ENCODE results near the gene POLR3B. TPM values are rescaled to one million over a fixed set of nuclear protein-coding genes. Genes with fewer than 3 reads are reported as not detected.
"Not testable (repeated sequence)": the region's sequence is repeated elsewhere in the genome, so short reads cannot be mapped to it uniquely, and the experiment has no call there.

POLR3B gene
- total RNA-seq, 1 donor from 2014 or later = 7.9 TPM

DNA sequence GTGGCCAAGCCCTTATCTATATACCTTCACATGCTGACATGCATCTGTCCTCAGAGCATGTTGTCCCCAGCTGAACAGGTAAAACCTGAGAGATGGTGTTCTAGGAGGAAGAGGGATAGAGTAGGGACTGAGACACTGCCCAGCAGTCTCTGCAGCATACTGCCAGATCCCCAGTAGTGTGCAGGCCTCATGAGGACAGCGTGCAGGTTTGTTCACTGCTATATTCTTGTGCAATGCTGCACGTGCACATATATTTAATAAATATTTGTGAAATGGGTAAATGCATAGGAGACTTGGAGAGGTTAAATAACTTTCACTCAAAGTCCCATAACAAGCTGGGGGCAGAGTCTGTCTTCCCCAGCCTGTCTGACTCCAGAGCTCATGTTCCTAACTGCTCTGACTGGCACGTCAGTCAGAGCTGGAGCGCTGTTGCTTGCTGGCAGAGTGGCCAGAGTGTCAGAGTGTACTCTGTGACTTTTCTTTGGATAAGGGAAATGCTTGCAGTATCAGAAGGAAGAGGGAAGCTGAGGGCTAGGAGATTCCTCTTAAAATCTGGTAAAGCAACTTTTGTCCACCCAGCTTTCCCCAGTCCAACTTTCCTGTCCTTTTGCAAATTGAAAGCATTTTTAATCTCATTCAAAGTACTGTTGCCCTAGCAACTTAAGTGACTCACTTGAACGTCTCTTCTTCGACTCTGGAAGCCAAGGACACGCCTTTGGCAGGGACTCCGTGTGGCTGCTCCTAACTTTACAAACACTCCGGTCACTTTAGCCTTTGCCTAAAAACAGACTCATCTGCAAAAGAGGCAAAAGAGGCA lies 14.9 kb upstream of the POLR3B start:
- peak; percentile 90 for ATAC-seq
- peak; percentile 57 for DNase-seq (ENCODE audit: low spot score)

DNA sequence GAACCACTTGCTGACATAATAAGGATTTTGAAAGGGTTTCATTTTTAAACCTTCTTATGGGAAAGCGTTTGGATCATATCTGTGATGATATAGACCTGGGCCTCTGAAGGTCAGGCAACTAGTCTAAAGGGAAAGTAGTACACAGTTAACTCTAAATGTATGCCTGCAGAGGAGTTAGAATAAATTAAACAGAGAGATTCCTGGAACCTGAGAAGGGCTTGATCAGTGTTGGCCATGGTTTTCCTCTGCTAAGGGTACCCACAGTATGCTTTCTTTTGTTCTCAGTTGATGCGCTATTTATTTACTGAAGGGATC lies 14.4 kb upstream of the POLR3B start:
- ATAC-seq (no peak), DNase-seq (ENCODE audit: low spot score) (no peak)

DNA sequence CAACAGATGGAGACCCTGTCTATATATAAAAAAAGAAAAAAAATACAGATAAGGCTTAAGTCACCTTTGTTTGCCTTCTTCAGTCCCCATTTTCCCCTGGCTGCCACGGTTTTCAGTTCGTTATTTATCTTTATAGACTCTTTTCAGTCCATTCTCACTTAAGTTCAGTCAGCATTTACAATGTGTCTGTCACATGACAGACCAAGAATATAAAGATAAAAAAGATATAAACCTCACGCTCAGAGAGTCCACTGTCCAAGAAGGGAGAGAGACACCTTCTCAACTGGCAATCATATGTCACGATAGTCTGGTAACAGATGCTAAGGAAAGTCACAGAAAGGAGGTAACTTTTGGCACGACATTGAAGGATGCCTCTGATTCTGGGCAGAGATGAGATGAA lies 13.4 kb upstream of the POLR3B start:
- no peak for DNase-seq (ENCODE audit: low spot score)
- no peak for ATAC-seq

DNA sequence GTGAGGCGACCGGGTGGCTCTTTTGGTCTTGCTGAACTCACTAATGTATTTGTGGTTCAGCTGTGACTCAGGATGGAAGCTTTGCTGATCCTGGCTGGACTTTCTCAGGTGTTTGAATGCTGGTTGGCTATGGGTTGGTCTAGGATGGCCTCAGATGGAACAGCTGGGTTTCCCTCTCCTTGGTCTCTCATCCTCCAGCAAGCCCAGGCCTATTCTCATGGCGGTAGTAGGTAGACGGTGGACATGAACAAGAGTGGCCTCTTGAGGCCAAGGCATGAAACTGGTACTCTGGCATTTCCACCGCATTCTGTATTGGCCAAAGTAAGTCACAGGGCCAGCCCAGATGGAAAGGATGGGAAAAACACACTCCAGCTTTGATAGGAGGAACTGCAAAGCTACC lies 11.8 kb upstream of the POLR3B start:
- ATAC-seq (peak; percentile 90), DNase-seq (ENCODE audit: low spot score) (peak; percentile 53)

DNA sequence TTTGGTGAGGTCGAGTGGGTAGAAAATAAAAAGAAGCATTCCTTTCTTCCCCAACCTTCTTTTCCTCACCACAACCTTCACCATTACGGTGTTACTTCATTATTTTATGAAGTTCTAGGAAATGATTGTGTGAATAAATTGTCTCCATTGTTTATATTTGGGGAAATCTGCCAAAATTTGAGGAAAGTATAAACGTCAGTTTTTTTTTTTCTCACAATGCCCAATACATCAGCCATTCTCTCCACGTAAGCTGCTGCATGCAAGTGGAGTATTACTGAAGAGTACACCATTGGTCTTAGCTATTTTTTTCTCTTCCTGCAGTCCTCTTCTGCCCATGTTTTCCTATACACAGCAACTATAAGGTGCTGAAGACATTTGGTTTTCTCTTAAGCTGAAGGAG lies 9.1 kb upstream of the POLR3B start:
- no peak for ATAC-seq
- DNase-seq (ENCODE audit: low spot score) = no peak

DNA sequence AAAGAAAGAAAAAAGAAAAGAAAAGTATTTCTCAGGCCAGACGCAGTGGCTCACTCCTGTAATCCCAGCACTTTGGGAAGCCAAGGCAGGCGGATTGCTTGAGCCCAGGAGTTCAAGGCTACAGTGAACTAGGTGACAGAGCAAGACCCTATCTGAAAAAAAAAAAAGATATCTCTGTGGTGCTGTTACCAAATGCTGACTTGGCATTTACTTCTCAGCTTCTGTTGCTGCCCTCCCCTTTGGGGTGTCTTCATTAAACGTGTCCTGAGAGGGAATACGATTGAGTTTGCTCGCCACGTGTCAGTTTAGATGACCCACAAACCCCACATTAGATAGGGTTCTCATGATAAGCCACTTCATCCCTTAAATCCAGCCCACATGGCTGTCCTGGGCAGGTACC lies 4.4 kb upstream of the POLR3B start:
- DNase-seq (ENCODE audit: low spot score) = no peak
- no peak for ATAC-seq

DNA sequence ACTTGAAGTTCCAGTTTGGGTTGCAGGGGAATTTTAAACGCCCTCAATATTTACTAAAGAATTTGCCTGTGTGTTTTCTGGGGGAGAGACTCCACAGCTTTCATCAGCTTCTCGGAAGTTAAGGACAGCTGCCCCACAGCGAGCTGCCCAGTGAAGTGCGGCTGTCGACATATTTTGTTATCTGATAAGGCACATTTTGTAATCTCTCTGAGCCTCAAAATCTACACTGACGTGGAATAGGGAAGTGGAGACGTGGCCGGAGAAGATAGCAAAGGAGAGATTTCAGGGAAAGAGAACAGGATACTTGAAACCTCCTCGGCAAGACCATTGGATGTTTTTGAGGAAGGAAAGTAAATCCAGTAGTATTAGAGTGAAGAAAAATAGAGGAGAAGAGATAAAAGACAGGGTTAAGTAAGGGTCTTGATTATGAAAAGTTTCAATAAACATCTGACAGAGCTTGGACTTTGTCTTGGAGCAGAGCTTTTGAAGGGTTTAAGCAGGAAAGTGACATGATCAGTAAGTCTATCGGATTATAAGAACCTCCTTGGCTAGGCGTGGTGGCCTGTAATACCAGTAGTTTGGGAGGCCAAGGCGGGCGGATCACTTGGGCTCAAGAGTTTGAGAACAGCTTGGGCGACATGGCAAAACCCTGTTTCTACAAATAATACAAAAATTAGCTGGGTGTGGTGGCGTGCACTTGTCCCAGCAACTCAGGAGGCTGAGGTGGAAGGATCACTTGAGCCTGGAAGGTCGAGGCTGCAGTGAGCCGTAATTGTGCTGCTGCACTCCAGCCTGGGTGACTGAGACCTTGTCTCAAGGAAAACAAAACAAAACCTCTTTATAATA lies 1.1 kb downstream of the POLR3B start:
- DNase-seq (ENCODE audit: low spot score) (peak; percentile 56), ATAC-seq (peak; percentile 21)

DNA sequence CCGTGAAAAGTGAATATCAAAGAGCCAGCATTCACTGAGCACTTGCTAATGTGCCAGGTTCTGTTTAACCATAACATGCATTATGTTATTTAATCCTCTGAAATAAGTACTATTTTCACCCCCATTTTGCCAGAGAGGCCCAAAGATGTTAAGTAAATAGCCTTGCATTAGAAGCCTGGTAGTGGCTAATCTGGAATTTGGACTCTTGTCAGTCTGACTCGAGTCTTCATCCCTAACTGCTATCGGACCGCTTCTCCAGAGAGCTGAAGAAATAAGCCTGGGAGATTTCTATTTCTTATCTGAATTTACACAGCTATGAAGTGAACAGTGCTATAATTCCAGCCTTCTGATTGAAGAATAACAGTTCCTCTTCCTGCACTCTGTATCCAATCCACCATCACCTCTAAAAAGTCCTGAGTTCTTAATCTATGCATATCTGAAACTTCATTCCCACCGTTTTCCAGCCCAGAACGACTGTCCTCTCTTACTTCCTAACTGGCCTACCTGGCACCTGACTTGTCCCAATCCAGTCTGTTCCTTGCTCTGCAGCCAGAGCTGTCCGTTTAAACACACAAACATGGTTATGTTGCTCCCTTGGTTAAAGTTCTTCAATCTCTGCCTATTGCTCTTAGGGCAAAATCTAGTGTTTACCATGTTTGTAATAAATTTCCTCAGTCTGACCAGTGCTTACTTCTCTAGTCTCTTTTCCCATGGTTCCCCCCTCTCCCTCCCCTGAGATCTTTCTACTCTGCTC lies 2.3 kb downstream of the POLR3B start:
- ATAC-seq = peak; percentile 41
- peak; percentile 67 for DNase-seq (ENCODE audit: low spot score)

DNA sequence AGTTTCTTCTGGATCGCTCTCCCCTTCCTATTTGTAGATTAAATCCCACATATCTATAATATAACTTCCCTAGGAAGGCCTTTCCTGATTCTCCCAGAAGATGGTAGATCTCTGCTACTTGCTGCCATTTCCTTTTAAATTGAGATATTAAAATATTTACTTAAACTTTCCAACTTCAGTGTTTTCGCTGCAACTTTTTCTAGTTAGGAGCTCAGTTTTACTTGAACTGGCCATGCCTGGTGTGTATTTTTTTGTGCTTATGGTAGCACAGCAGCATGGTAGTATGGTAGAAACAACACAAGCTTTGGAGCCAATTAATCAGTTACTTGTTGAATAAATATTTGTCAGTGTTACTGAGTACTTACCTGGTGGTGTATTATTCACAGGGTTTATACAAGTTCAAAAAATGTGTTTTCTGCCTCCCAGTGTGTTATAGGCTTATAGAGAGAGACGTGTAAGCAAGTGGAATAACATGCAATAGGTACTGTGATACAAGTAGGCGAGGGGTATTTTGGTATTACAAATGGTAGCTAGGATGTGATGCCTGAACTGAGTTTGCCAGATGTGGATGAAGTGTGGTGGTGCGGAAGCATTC lies 2.9 kb downstream of the POLR3B start:
- peak; percentile 48 for ATAC-seq
- no peak for DNase-seq (ENCODE audit: low spot score)

DNA sequence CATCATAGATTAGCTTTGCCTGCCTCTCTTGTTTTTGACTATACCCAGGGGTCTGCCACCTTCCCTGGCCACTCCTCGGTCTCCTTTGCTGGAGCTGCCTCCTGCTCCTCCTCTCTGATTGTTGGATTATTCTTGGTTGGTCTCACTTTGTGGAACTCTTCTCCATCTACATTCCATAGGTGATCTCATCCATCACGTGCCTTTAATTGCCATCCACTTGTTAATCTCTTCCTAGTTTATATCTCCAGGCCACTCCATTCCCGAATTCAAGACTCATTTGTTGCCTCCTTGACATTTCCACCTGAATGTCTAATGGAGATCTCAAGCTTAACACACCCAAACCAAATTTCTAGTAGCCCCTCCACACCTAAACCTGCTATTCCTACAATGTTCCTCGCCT lies 5.4 kb downstream of the POLR3B start:
- ATAC-seq (no peak), DNase-seq (ENCODE audit: low spot score) (no peak)

DNA sequence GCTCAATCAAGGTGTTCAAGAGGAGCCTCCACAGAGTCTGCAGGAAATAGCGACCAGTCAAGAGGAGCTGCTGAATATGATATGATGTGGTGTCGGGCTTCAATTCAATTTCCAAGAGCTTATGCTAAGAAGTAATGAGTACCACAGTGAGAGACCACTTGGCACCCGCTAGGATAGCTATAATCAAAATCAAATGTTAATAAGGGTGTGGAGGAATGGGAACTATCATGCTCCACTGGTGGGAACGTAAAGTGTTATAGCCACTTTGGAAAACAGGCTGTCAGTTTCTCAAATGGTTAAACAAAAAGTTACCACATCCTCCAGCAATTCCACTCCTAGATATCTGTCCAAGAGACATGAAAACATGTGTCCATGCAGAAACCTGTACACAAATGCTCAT lies 6.7 kb downstream of the POLR3B start:
- DNase-seq (ENCODE audit: low spot score) = no peak
- no peak for ATAC-seq

DNA sequence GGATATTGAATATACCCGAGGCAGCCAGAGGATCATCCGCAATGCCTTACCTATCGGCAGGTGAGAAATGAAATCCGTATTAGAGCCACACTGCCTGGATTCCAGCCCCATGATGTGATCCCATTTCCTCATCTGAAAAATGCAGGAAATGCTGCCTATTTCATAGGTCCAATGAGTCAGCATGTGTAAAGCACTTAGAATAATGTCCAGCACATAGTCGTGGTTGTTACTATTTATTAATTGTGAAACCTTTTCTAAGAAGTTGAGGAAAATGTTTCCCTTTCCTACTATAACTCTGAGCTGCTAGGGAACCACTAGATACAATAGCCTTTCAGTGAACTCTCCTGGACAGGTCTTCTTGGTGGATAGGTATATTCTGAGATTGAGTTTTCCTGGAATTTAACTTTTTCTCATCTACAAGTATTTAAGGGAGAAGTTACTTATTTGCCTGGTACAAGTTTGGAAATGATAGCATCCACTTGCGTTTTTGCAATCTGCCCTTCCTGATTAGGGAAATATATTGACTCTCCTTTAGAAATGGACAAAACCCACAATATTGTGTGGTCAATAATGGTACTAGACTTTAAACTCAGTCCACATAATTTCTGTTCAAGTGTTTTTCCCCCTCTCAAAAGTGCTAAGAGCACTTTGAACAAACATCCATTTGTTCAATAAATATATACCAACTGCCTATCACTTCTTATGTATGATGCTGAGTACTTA lies 12.2 kb downstream of the POLR3B start:
- ATAC-seq = no peak

DNA sequence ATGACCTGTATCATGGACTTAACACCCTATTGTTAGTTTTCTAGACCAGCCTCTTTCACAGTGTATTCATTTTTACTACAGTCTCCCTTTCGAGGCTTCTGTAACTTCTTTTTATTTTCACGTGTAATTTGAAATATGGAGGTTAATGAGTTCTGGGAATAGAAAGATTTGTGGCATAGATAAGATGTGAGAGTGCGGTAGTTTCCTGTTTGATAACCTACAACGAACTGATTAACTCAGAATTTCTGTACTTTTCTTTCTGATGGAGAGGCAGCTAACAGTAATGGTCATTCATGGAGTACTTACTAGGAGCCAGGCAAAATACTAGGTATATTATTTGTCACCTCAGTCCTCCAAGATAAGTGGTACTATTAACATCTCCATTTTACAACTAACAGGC lies 21.2 kb downstream of the POLR3B start:
- ATAC-seq = no peak
- no peak for DNase-seq (ENCODE audit: low spot score)

More for the DNA sequence above, 12.2 kb downstream of the POLR3B start:
- DNase-seq (ENCODE audit: low spot score) = no peak

DNA sequence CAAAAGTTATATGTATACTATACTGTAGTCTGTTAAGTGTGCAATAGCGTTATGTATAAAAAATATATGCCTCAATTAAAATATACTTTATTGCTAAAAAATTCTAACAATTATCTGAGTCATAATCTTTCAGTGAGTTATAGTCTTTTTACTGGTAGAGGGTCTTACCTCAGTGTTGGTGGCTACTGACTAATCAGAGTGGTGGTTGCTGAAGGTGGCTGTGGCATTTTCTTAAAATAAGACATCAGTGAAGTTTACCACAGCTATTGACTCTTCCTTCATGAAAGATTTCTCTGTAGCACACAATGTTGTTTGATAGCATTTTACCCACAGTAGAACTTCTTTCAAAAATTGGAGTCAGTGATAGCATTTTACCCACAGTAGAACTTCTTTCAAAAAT lies 23.4 kb downstream of the POLR3B start:
- ATAC-seq (no peak), DNase-seq (ENCODE audit: low spot score) (no peak)

DNA sequence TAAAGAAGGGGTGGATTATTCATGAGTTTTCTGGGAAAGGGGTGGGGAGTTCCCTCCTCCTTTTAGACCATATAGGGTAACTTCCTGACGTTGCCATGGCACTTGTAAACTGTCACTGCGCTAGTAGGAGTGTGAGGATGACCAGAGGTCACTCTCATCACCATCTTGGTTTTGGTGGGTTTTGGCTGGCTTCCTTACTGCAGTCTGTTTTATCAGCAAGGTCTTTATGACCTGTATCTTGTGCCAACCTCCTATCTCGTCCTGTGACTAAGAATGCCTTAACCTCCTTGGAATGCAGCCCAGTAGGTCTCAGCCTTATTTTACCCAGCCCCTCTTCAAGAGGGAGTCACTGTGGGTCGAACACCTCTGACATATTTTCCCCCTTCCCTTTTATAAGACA lies 24.3 kb downstream of the POLR3B start:
- not testable (repeated sequence) for DNase-seq (ENCODE audit: low spot score); ATAC-seq

DNA sequence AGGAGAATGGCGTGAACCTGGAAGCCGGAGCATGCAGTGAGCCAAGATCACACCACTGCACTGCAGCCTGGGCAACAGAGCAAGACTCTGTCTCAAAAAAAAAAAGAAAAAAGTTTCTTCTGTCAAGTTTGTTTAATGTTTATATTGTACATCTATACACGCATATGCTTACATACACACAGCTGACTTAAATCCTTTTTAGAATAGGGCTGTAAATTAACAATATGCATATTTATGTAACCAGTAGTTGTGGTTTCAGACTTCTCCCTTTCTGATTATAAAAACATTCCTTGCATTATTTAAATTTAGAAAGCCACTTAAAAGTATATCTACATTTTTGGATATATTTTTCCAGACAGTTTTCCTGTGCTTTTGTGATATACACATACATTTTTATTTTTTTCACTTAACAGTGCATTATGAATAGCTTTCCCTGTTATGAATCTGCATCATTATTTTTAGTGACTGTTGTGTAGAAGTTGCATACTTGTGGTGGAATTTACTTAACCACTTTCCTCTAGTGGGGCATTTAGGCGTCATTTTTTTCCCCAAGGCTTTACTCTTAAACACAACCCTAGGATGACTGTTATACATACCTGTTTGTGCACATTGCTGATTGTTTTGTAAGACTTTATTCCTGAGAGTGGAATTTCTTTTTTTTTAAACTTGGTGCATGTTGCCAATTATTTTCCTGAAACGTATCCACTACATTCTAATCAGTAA lies 29.4 kb downstream of the POLR3B start:
- no peak for DNase-seq (ENCODE audit: low spot score)
- no peak for ATAC-seq

DNA sequence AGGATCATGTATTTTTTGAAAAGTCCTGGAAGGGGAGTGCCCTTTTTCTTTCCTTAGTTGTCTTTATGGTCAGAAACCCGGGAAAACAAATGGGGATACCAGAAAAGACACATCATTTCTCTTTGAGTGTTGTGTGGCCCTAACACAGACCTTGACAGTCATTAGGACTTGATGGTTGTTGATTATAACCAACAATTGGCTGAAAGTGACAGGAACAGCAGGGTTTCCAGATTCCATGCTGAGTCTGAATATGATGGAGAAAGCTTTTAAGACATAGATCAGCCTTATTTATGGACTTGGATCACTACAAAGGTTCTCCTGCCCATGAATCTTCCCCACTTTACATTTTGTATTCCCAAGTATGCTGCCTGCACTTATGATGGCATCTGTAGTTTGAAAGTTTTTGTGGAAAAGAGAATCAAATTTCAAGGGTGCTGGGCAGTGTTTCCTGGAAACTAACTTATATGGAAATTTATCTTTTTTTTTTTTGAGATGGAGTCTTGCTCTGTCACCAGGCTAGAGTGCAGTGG lies 30.4 kb downstream of the POLR3B start:
- no peak for ATAC-seq

DNA sequence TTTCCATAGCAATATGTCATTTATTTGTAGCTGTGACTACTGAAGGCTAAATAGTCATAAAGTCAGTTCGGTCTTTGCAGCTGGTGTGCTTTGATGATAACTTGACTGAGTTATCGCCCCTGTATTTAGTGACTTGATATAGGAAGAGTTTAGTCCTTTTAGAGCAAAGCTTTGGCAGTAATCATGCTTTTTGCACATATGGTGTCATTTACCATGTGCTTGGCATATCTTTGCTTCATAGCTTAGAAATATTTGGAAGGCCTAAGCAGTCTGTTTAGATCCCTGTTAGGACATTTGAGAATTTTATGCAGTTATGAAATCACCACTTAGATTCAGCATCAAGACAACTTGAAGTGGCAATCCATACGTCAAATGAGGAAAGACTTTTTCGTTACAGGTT lies 31.6 kb downstream of the POLR3B start:
- DNase-seq (ENCODE audit: low spot score) (no peak), ATAC-seq (no peak)

More for the DNA sequence above, 30.4 kb downstream of the POLR3B start:
- no peak for DNase-seq (ENCODE audit: low spot score)

DNA sequence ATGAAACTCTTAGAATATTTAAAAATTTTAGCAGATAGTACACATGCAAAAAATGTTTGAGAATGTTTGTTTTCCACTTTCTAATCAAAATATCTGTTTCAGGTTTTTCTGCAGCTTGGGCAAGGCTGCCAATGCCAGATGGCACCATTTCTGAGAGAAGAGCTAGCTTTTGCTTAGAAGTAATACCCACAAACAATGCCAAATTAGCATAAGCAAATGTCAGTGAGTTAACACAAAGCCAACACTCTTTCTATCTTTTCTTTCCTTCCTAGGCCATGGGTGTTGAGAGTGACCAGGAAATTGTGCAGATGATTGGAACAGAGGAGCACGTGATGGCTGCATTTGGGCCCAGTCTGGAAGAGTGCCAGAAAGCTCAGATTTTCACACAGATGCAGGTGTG lies 35.2 kb downstream of the POLR3B start:
- DNase-seq (ENCODE audit: low spot score) = no peak
- no peak for ATAC-seq

DNA sequence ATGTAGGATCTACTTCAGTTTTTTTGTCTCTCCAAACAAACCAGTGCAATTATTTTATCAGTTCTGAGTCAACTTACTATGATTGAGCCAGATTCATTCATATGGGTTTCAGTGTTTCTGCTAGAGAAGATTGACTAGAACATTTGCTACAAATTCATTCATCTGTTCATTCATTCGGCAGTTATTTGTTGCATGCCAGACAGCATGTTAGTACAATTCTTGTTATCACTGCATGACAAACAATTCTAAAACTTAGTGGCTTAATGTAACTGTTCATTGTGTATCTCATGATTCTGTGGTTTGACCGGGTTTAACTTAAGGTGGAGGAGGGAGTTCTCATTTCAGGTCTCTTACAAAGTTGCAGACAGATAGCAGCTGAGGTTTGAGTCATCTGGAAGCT lies 52.3 kb downstream of the POLR3B start:
- no peak for ATAC-seq
- no peak for DNase-seq (ENCODE audit: low spot score)

All from left lobe of liver (tissue), 2 donors.